Thoracic aorta (tissue), 2 donors: ENCODE results near the gene MAST2. TPM values are rescaled to one million over a fixed set of nuclear protein-coding genes. Genes with fewer than 3 reads are reported as not detected.

ENCODE experiments used
- ATAC-seq: fragments of 150-250 bp; one replicate; pipeline ENCODE4 v1.8.0; 2017; ENCODE audit warnings: low read depth; ENCODE audit not compliant: insufficient number of reproducible peaks, low FRiP score
- DNase-seq: peaks from one replicate; pipeline ENCODE4 v3.0.0-alpha.2; 2020; ENCODE audit warnings: low spot score
- H3K27ac ChIP-seq, 2 donors: fragments of 200-600 bp; sonication (generic); 1 replicate in 1 of 2; 2 replicates in 1 of 2; pipeline ENCODE4 v1.5.1; 2016; ENCODE audit warnings: mild to moderate bottlenecking in 2 of 2, moderate library complexity in 2 of 2
- H3K27me3 ChIP-seq: fragments of 200-600 bp; sonication (generic); replicated peaks from 2 replicates; pipeline ENCODE4 v1.6.0; 2016; ENCODE audit warnings: mild to moderate bottlenecking; ENCODE audit not compliant: insufficient read depth
- H3K36me3 ChIP-seq: fragments of 200-600 bp; sonication (generic); one replicate; pipeline ENCODE4 v1.5.1; 2016
- H3K4me1 ChIP-seq, 2 donors: fragments of 200-600 bp; sonication (generic); 1 replicate in 1 of 2; 2 replicates in 1 of 2; pipeline versions ENCODE4 v1.5.1 to v1.6.0; 2016; ENCODE audit warnings: low read depth in 2 of 2, mild to moderate bottlenecking in 1 of 2; ENCODE audit not compliant: control insufficient read depth in 1 of 2
- H3K4me3 ChIP-seq: fragments of 200-600 bp; sonication (generic); 2 replicates; pipeline ENCODE4 v1.5.1; 2016; ENCODE audit warnings: mild to moderate bottlenecking
- H3K9me3 ChIP-seq: fragments of 200-600 bp; sonication (generic); 2 replicates; pipeline ENCODE4 v1.5.1; 2016
- CTCF ChIP-seq: fragments of 200-600 bp; sonication (generic); IDR thresholded peaks from one replicate; pipeline ENCODE4 v1.5.1; 2019; ENCODE audit warnings: antibody characterized with exemption
- total RNA-seq, 2 donors: library from RNA; depleted of rRNA; stranded (reverse); fragments of >200 nt; gene quantifications; one replicate each; pipeline versions ENCODE4 v1.1.0 to v1.2.3, GENCODE V29; 2016

MAST2 gene
- total RNA-seq, 2 donors from 2014 or later: 33.6 to 61.2 TPM

GRCh38 chr1:46030074-46030870 is 226.9 kb downstream of the MAST2 start:
- Histone ChIP-seq H3K4me1 (no peaks in the 10 kb centered on the region), H3K4me3 (no peak overlapping the region), H3K27ac (no peak overlapping the region), H3K36me3 (peaks cover 30% of the 10 kb centered on the region), H3K27me3 (no peaks in the 10 kb centered on the region), H3K9me3 (no peaks in the 10 kb centered on the region)
- no peak for TF ChIP-seq CTCF
- no peak for ATAC-seq
- no peak for DNase-seq

DNA sequence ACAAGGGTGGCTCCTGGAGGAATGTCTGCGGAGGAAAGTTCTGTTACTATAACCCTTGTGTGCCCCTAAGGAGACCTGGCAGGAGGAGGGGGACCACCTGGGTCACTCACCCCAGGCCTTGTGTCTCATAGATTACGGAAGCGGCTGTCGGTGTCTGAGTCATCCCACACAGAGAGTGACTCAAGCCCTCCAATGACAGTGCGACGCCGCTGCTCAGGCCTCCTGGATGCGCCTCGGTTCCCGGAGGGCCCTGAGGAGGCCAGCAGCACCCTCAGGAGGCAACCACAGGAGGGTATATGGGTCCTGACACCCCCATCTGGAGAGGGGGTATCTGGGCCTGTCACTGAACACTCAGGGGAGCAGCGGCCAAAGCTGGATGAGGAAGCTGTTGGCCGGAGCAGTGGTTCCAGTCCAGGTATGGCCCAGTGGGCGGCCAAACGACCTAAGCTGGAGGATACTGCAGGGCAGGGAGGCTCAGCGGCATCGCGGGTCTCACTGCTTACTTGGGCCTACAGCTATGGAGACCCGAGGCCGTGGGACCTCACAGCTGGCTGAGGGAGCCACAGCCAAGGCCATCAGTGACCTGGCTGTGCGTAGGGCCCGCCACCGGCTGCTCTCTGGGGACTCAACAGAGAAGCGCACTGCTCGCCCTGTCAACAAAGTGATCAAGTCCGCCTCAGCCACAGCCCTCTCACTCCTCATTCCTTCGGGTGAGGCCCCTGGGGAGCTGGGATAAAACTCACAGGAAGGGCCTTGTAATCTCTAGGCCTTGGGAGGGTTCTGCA is 227.7 kb downstream of the MAST2 start:
- no peak overlapping the region for H3K4me3 ChIP-seq
- no peak overlapping the region for H3K27ac ChIP-seq
- DNase-seq: no peak
- no peak for ATAC-seq
- H3K9me3 ChIP-seq: no peaks in the 10 kb centered on the region
- no peaks in the 10 kb centered on the region for H3K27me3 ChIP-seq
- H3K4me1 ChIP-seq: no peaks in the 10 kb centered on the region
- peaks cover 30% of the 10 kb centered on the region for H3K36me3 ChIP-seq
- TF ChIP-seq CTCF: no peak

GRCh38 chr1:46034601-46035516 is 231.4 kb downstream of the MAST2 start:
- DNase-seq (no peak), ATAC-seq (no peak)
- TF ChIP-seq CTCF: no peak
- Histone ChIP-seq H3K27me3 (no peaks in the 10 kb centered on the region), H3K4me3 (no peak overlapping the region), H3K9me3 (no peaks in the 10 kb centered on the region), H3K27ac (no peak overlapping the region), H3K36me3 (peaks cover 22% of the 10 kb centered on the region), H3K4me1 (peaks cover 0 to 3% of the 10 kb centered on the region in 2 donors)

- Histone ChIP-seq H3K4me3 (no peak overlapping the region), H3K4me1 (peaks cover 0 to 3% of the 10 kb centered on the region in 2 donors), H3K27ac (no peak overlapping the region), H3K9me3 (no peaks in the 10 kb centered on the region), H3K27me3 (no peaks in the 10 kb centered on the region), H3K36me3 (peaks cover 6% of the 10 kb centered on the region)
- ATAC-seq (no peak), DNase-seq (peak; percentile 48)
- TF ChIP-seq CTCF: peak; percentile 97
These were observed 233.8 kb downstream of the MAST2 start for GRCh38 chr1:46036894-46037839.
